Activated CD4-positive, alpha-beta T cell treated with anti-CD3 and anti-CD28 coated beads, Interleukin-2, amount 10 ng/mL, durations not matched to agents 7 days and 5 days (primary cell): ENCODE measurements around the gene CYB561. TPM values are rescaled to one million over a fixed set of nuclear protein-coding genes. Genes with fewer than 3 reads are reported as not detected.

ENCODE experiments used
- total RNA-seq, 2 experiments: library from RNA; stranded (reverse); gene quantifications; one replicate each; pipeline ENCODE4 v1.2.3, GENCODE V29; 2021

The CYB561 gene
- total RNA-seq, 2 experiments from 2014 or later = 7.9 to 9.5 TPM

Other genes with a start within 250 kb of the CYB561 start
- 1 to 10 TPM; 4.1 to 5.9 TPM for gene ACE, start 30.8 kb upstream of the CYB561 start, total RNA-seq
- gene KCNH6, start 77.1 kb upstream of the CYB561 start, total RNA-seq = not detected
- 100 to 1,000 TPM; 135 to 139 TPM for gene DCAF7, start 104.2 kb upstream of the CYB561 start, total RNA-seq
- gene TACO1, start 154.6 kb upstream of the CYB561 start, total RNA-seq = 10 to 100 TPM; 22.3 to 23.8 TPM
- gene MAP3K3, start 176.1 kb upstream of the CYB561 start, total RNA-seq = 10 to 100 TPM; 38.7 to 40.3 TPM